ENCODE measurements around the gene GRK5. TPM values are rescaled to one million over a fixed set of nuclear protein-coding genes. Genes with fewer than 3 reads are reported as not detected.

GRK5 gene
- total RNA-seq, 1 donor from 2014 or later = 2.8 TPM

DNA sequence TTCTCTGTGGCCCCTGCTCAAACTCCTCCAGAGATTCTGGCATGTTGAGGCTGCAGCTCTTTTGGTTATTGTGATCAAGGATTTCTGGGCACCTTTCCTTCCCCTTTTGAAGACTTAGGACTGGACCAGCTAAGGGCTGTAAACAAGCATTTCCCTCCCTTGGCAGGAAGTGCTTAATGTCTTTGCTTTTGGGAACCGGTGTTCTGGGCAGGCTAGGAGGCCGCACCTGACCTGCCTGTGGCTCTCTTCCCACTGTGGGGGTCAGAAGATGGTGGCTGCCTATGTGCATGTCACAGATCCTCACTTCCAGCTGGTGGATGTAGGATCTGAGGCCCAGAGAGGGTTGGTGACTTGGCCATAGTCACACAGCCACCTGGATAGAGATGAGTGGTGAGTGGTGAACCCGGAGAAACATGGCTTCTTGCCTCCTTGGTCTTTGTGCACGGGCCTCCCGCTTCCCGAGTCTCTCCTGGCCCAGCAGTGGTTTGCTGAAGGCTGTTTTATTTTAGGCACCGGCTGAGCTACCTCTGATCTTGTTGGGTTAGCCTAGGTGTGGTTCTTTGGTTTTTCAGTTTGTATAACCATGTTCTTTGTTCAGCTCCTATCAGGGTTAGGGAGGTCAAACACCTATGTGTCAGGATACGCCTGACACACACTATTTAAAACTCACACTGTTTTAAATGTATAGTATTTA is 82.0 kb downstream of the GRK5 start:
- TF ChIP-seq, protein P1, sequence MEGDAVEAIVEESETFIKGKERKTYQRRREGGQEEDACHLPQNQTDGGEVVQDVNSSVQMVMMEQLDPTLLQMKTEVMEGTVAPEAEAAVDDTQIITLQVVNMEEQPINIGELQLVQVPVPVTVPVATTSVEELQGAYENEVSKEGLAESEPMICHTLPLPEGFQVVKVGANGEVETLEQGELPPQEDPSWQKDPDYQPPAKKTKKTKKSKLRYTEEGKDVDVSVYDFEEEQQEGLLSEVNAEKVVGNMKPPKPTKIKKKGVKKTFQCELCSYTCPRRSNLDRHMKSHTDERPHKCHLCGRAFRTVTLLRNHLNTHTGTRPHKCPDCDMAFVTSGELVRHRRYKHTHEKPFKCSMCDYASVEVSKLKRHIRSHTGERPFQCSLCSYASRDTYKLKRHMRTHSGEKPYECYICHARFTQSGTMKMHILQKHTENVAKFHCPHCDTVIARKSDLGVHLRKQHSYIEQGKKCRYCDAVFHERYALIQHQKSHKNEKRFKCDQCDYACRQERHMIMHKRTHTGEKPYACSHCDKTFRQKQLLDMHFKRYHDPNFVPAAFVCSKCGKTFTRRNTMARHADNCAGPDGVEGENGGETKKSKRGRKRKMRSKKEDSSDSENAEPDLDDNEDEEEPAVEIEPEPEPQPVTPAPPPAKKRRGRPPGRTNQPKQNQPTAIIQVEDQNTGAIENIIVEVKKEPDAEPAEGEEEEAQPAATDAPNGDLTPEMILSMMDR (IDR thresholded peaks at IDR 0.05; ENCODE audit: insufficient read depth, low read length, poor library complexity, severe bottlenecking) = no peak
- H3K36me3 ChIP-seq (ENCODE audit: control insufficient read depth, insufficient read depth, low read length) = no peaks in the 10 kb centered on the region
- DNase-seq (ENCODE audit: low read depth) = no peak
- H3K27me3 ChIP-seq (ENCODE audit: control insufficient read depth, insufficient read depth, low read length) = peaks cover 11% of the 10 kb centered on the region
- no peak overlapping the region for H3K4me3 ChIP-seq (ENCODE audit: low read depth, low read length)

- Histone ChIP-seq H3K27me3 (ENCODE audit: control insufficient read depth, insufficient read depth, low read length) (peaks cover 11% of the 10 kb centered on the region), H3K4me3 (ENCODE audit: low read depth, low read length) (no peak overlapping the region), H3K36me3 (ENCODE audit: control insufficient read depth, insufficient read depth, low read length) (no peaks in the 10 kb centered on the region)
- TF ChIP-seq, protein P1 (IDR thresholded peaks at IDR 0.05; ENCODE audit: insufficient read depth, low read length, poor library complexity, severe bottlenecking) = peak; percentile 19
- DNase-seq (ENCODE audit: low read depth) = no peak
Observed at GRCh38 chr10:119290301-119291048, 83.1 kb downstream of the GRK5 start.

- no peak for DNase-seq (ENCODE audit: low read depth)
- H3K27me3 ChIP-seq (ENCODE audit: control insufficient read depth, insufficient read depth, low read length) = peaks cover 11% of the 10 kb centered on the region
- no peak overlapping the region for H3K4me3 ChIP-seq (ENCODE audit: low read depth, low read length)
- H3K36me3 ChIP-seq (ENCODE audit: control insufficient read depth, insufficient read depth, low read length) = no peaks in the 10 kb centered on the region
- TF ChIP-seq, protein P1 (IDR thresholded peaks at IDR 0.05; ENCODE audit: insufficient read depth, low read length, poor library complexity, severe bottlenecking) = no peak
Observed at GRCh38 chr10:119291223-119291900, 84.0 kb downstream of the GRK5 start.

- DNase-seq (ENCODE audit: low read depth) = no peak
- H3K36me3 ChIP-seq (ENCODE audit: control insufficient read depth, insufficient read depth, low read length) = no peaks in the 10 kb centered on the region
- peaks cover 8% of the 10 kb centered on the region for H3K27me3 ChIP-seq (ENCODE audit: control insufficient read depth, insufficient read depth, low read length)
- TF ChIP-seq, protein P1 (IDR thresholded peaks at IDR 0.05; ENCODE audit: insufficient read depth, low read length, poor library complexity, severe bottlenecking) = no peak
- no peak overlapping the region for H3K4me3 ChIP-seq (ENCODE audit: low read depth, low read length)
Observed at GRCh38 chr10:119292968-119293760, 85.8 kb downstream of the GRK5 start.

- no peak for DNase-seq (ENCODE audit: low read depth)
- H3K4me3 ChIP-seq (ENCODE audit: low read depth, low read length) = no peak overlapping the region
- no peaks in the 10 kb centered on the region for H3K36me3 ChIP-seq (ENCODE audit: control insufficient read depth, insufficient read depth, low read length)
- no peaks in the 10 kb centered on the region for H3K27me3 ChIP-seq (ENCODE audit: control insufficient read depth, insufficient read depth, low read length)
- TF ChIP-seq, protein P1 (IDR thresholded peaks at IDR 0.05; ENCODE audit: insufficient read depth, low read length, poor library complexity, severe bottlenecking) = no peak
Observed at GRCh38 chr10:119296703-119297102, 89.3 kb downstream of the GRK5 start.
